ENCODE measurements around the gene PANK4. TPM values are rescaled to one million over a fixed set of nuclear protein-coding genes. Genes with fewer than 3 reads are reported as not detected.

The PANK4 gene
- total RNA-seq, 3 donors from 2014 or later, result 16.5 to 32.8 (median 31.3) TPM

- no peaks in the 10 kb centered on the region for H3K36me3 ChIP-seq
- DNase-seq (ENCODE audit: low spot score in 2 of 2), result no peak
- H3K4me1 ChIP-seq, result peaks cover 48 to 53% of the 10 kb centered on the region in 2 donors
- H3K4me3 ChIP-seq, result peak overlapping the region; percentile 16 to 67 (median 39)
- peaks cover 0 to 27% of the 10 kb centered on the region in 2 donors for H3K27me3 ChIP-seq
- H3K9me3 ChIP-seq, result no peaks in the 10 kb centered on the region
- TF ChIP-seq POLR2AphosphoS5 (IDR thresholded peaks at IDR 0.05) (no peak), POLR2A (IDR thresholded peaks at IDR 0.05) (no peak)
- TF ChIP-seq, protein P1, sequence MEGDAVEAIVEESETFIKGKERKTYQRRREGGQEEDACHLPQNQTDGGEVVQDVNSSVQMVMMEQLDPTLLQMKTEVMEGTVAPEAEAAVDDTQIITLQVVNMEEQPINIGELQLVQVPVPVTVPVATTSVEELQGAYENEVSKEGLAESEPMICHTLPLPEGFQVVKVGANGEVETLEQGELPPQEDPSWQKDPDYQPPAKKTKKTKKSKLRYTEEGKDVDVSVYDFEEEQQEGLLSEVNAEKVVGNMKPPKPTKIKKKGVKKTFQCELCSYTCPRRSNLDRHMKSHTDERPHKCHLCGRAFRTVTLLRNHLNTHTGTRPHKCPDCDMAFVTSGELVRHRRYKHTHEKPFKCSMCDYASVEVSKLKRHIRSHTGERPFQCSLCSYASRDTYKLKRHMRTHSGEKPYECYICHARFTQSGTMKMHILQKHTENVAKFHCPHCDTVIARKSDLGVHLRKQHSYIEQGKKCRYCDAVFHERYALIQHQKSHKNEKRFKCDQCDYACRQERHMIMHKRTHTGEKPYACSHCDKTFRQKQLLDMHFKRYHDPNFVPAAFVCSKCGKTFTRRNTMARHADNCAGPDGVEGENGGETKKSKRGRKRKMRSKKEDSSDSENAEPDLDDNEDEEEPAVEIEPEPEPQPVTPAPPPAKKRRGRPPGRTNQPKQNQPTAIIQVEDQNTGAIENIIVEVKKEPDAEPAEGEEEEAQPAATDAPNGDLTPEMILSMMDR (IDR thresholded peaks at IDR 0.05), result no peak
- peak overlapping the region in 1 of 2 donors; percentile 40 for H3K27ac ChIP-seq
- intact Hi-C loops (cut with DNase I; ENCODE audit: low total_unique reads), result no loop called here
Measured at GRCh38 chr1:2528966-2529783, 2.8 kb upstream of the PANK4 start.

- H3K27ac ChIP-seq, result peak overlapping the region in 1 of 2 donors; percentile 40
- H3K9me3 ChIP-seq, result no peaks in the 10 kb centered on the region
- H3K4me3 ChIP-seq, result peak overlapping the region in 2 of 3 donors; percentile 39 to 67
- TF ChIP-seq POLR2A (IDR thresholded peaks at IDR 0.05) (no peak), POLR2AphosphoS5 (IDR thresholded peaks at IDR 0.05) (no peak)
- TF ChIP-seq, protein P1 (IDR thresholded peaks at IDR 0.05), result no peak
- intact Hi-C loops (cut with DNase I; ENCODE audit: low total_unique reads), result no loop called here
- no peaks in the 10 kb centered on the region for H3K36me3 ChIP-seq
- peaks cover 0 to 27% of the 10 kb centered on the region in 2 donors for H3K27me3 ChIP-seq
- H3K4me1 ChIP-seq, result peaks cover 48 to 53% of the 10 kb centered on the region in 2 donors
- DNase-seq (ENCODE audit: low spot score in 2 of 2), result no peak
Measured at GRCh38 chr1:2528611-2528965, 2.2 kb upstream of the PANK4 start.

DNA sequence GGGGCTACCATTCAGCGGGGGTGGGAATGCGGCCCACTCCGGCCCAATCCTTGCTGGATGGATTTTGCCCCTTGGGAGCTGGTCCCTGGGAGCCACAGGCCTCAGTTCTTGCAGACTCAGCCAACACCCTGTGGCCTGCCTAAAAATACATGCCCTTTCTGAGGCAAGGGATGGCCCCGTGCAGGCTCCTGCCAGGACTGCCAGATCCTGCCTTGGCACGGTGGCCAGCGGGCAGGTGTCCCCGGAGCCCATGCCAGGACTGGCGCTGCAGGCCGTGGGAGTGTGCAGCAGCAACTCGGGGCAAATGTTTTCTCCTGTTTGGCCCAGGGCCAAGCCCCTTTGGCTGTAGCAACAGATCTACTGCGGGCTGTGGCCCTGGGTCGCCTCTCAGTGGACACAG lies 1.6 kb upstream of the PANK4 start:
- H3K4me1 ChIP-seq, result peaks cover 48 to 53% of the 10 kb centered on the region in 2 donors
- TF ChIP-seq POLR2AphosphoS5 (IDR thresholded peaks at IDR 0.05) (no peak), POLR2A (IDR thresholded peaks at IDR 0.05) (no peak)
- TF ChIP-seq, protein P1 (IDR thresholded peaks at IDR 0.05), result no peak
- DNase-seq (ENCODE audit: low spot score in 2 of 2), result peak in 1 of 2 donors; percentile 58
- peak overlapping the region in 1 of 2 donors; percentile 93 for H3K27ac ChIP-seq
- H3K9me3 ChIP-seq, result no peaks in the 10 kb centered on the region
- intact Hi-C loops (cut with DNase I; ENCODE audit: low total_unique reads), result no loop called here
- peaks cover 0 to 27% of the 10 kb centered on the region in 2 donors for H3K27me3 ChIP-seq
- peak overlapping the region in 1 of 3 donors; percentile 67 for H3K4me3 ChIP-seq
- no peaks in the 10 kb centered on the region for H3K36me3 ChIP-seq

- intact Hi-C loops (cut with DNase I; ENCODE audit: low total_unique reads), result no loop called here
- Histone ChIP-seq H3K4me3 (no peak overlapping the region), H3K27ac (peak overlapping the region in 1 of 2 donors; percentile 93), H3K9me3 (no peaks in the 10 kb centered on the region), H3K27me3 (peaks cover 0 to 27% of the 10 kb centered on the region in 2 donors), H3K36me3 (no peaks in the 10 kb centered on the region), H3K4me1 (peaks cover 43 to 49% of the 10 kb centered on the region in 2 donors)
- TF ChIP-seq, protein P1 (IDR thresholded peaks at IDR 0.05), result no peak
- TF ChIP-seq POLR2A (IDR thresholded peaks at IDR 0.05), result no peak
- DNase-seq (ENCODE audit: low spot score in 2 of 2), result no peak
Measured at GRCh38 chr1:2527556-2527860, 1.1 kb upstream of the PANK4 start.

DNA sequence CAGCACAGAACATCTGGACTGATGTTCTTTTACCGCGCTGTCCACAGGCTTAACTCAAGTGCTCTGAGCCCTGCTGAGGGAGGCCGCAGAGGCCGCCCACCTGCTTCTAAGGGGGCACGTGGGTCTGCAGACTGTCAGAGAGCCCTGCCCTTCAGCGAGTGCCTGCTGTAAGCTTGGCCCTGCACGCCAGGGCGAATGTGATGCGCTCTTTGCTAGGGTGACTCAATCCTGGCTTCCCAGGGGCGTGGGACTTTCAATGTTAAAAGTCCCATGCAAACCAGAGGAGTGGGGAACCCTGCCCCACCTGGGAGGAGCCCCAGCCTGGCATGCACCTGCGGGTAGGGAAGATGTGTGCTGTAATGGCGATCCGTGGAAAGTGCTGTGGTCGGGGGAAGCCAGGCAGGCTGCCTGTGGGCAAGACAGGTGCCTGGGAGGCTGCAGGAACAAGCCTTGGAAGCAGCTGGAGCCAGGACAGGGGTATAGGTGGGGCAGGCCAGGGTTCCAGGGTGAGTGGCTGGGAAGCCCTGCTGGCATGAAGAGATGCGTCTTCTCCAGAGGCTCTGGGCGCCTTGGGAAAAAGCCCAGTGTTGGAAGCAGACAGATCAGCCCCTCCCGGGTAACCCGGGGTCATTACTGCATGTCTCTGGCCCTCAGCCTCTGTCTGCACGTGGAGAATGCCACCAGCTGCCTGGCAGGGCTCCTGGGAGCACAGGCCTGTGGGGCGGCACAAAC lies 594 bp upstream of the PANK4 start:
- Histone ChIP-seq H3K36me3 (no peaks in the 10 kb centered on the region), H3K27me3 (peaks cover 0 to 24% of the 10 kb centered on the region in 2 donors), H3K27ac (peak overlapping the region in 1 of 2 donors; percentile 93), H3K9me3 (no peaks in the 10 kb centered on the region), H3K4me1 (peaks cover 42 to 46% of the 10 kb centered on the region in 2 donors), H3K4me3 (peak overlapping the region; percentile 67 to 76 (median 75))
- DNase-seq (ENCODE audit: low spot score in 2 of 2), result no peak
- TF ChIP-seq, protein P1 (IDR thresholded peaks at IDR 0.05), result no peak
- TF ChIP-seq POLR2A (IDR thresholded peaks at IDR 0.05), result no peak
- TF ChIP-seq POLR2AphosphoS5 (IDR thresholded peaks at IDR 0.05), result no peak
- intact Hi-C loops (cut with DNase I; ENCODE audit: low total_unique reads), result no loop called here
